Iris pigment epithelial cell (primary cell): ENCODE results near the gene IGF2BP3.
"Not testable (repeated sequence)": the region's sequence is repeated elsewhere in the genome, so short reads cannot be mapped to it uniquely, and the experiment has no call there.

Source experiments
- DNase-seq: peaks from one replicate; pipeline ENCODE4 v3.0.0-alpha.2; 2011; ENCODE audit warnings: low read depth

Gene IGF2BP3

GRCh38 chr7:23422384-23422783 lies 47.9 kb downstream of the IGF2BP3 start:
- DNase-seq, result no peak

- DNase-seq, result no peak
Observed at GRCh38 chr7:23419845-23420244, 50.4 kb downstream of the IGF2BP3 start.

GRCh38 chr7:23419160-23419559 lies 51.1 kb downstream of the IGF2BP3 start:
- DNase-seq, result no peak

- DNase-seq, result peak; percentile 82
Observed at GRCh38 chr7:23418046-23418445, 52.2 kb downstream of the IGF2BP3 start.

- no peak for DNase-seq
Observed at GRCh38 chr7:23415198-23415597, 55.1 kb downstream of the IGF2BP3 start.

- no peak for DNase-seq
Observed at GRCh38 chr7:23410446-23411183, 59.7 kb downstream of the IGF2BP3 start.

- DNase-seq, result not testable (repeated sequence)
Observed at GRCh38 chr7:23406564-23406963, 63.7 kb downstream of the IGF2BP3 start.

- no peak for DNase-seq
Observed at GRCh38 chr7:23405240-23405618, 65.1 kb downstream of the IGF2BP3 start.

GRCh38 chr7:23404546-23405239 lies 65.6 kb downstream of the IGF2BP3 start:
- DNase-seq, result peak; percentile 62

GRCh38 chr7:23403970-23404369 lies 66.3 kb downstream of the IGF2BP3 start:
- no peak for DNase-seq

- DNase-seq, result not testable (repeated sequence)
Observed at GRCh38 chr7:23398090-23398489, 72.2 kb downstream of the IGF2BP3 start.

- DNase-seq, result no peak
Observed at GRCh38 chr7:23397241-23397640, 73.0 kb downstream of the IGF2BP3 start.

GRCh38 chr7:23396222-23397015 lies 73.9 kb downstream of the IGF2BP3 start:
- peak; percentile 94 for DNase-seq

- DNase-seq, result no peak
Observed at GRCh38 chr7:23394488-23395171, 75.7 kb downstream of the IGF2BP3 start.

GRCh38 chr7:23393636-23394035 lies 76.7 kb downstream of the IGF2BP3 start:
- no peak for DNase-seq

- DNase-seq, result no peak
Observed at GRCh38 chr7:23389701-23390100, 80.6 kb downstream of the IGF2BP3 start.

- DNase-seq, result no peak
Observed at GRCh38 chr7:23387583-23387982, 82.7 kb downstream of the IGF2BP3 start.

GRCh38 chr7:23385140-23385539 lies 85.2 kb downstream of the IGF2BP3 start:
- DNase-seq, result no peak

GRCh38 chr7:23383225-23383624 lies 87.1 kb downstream of the IGF2BP3 start:
- DNase-seq, result peak; percentile 79

GRCh38 chr7:23380961-23381360 lies 89.3 kb downstream of the IGF2BP3 start:
- DNase-seq, result peak; percentile 47

GRCh38 chr7:23380556-23380955 lies 89.7 kb downstream of the IGF2BP3 start:
- DNase-seq, result peak; percentile 36

GRCh38 chr7:23378996-23379395 lies 91.3 kb downstream of the IGF2BP3 start:
- no peak for DNase-seq
